ENCODE results near the gene SPRN.
"Not testable (repeated sequence)": the region's sequence is repeated elsewhere in the genome, so short reads cannot be mapped to it uniquely, and the experiment has no call there.

Gene SPRN

DNA sequence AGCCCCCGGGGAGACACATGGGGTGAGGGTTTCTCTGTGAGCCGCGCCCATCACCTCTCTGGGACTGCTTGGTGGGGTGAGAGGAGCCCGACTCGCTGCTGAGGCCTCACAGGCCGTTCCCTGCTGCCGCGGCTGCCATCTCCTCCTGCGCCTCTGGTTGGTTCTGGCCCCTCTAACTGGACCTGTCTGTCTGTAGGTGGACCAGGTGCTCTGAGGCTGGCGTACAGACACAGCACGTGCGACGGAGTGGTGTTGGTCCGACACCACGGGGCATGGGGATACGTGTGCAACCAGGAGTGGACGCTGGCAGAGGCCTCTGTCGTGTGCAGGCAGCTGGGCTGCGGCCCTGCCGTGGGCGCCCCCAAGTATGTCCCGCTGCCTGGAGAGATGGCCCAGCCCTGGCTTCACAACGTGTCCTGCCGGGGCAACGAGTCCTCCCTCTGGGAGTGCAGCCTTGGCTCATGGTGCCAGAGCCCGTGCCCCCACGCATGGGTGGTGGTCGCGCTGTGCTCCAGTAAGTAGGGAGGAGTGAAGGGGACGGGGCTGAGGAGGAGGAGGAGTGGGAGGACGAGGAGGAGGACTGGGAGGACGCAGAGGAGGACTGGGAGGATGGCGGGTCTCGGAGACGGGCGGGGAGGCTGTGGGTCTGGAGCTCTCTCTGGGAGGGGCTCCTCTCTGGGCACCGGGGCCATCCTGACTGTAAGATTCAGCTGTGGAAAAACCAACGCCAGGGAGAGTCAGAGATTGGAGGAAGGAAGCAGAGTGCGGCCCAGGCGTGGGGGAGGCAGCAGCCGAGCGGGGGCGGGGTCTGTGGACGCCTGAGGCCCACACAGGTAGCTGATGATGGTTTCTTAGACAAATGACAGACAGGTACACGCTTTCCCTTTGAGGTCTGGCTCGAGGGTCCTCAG, 31.9 kb upstream of the SPRN start:
- DNase-seq: no peak

DNA sequence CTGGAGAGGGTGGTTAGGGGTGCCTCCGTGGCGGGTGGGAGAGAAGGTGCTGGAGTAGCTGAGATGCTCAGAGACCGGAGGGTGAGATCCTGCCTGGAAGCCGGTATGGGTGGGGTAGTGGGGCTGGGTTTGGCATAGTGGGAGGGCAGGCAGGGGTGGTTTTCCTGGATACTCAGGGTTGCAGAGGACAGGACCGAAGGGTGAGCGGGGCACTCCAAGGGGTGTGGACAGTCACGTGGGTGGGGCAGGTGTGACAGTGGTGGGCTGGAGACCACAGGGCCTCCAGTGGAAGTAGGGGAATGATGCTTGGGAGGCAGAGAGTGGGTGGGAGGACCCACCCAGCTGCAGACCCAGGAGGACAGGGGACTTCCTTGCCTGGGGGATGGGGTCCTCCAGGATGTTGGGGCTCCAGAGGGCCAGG, 31.2 kb upstream of the SPRN start:
- no peak for DNase-seq

DNA sequence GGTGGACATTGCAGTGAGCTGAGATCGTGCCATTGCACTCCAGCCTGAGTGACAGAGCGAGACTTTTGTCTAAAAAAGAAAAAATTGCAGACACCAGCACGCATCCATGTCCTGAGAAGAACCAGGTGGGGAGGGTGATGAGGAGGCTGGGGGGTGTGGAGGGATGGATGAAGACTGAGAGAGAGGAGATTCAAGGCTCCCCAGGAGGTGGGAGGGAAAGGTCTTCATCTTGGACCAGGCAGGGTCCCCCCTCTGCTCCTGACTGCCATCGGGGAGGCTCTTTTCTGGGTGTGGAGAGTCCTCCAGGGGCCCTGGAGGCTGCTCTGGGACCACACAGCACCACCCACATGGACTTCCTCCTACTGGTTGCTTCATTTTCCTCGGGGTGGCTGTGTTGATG, 30.8 kb upstream of the SPRN start:
- no peak for DNase-seq

DNA sequence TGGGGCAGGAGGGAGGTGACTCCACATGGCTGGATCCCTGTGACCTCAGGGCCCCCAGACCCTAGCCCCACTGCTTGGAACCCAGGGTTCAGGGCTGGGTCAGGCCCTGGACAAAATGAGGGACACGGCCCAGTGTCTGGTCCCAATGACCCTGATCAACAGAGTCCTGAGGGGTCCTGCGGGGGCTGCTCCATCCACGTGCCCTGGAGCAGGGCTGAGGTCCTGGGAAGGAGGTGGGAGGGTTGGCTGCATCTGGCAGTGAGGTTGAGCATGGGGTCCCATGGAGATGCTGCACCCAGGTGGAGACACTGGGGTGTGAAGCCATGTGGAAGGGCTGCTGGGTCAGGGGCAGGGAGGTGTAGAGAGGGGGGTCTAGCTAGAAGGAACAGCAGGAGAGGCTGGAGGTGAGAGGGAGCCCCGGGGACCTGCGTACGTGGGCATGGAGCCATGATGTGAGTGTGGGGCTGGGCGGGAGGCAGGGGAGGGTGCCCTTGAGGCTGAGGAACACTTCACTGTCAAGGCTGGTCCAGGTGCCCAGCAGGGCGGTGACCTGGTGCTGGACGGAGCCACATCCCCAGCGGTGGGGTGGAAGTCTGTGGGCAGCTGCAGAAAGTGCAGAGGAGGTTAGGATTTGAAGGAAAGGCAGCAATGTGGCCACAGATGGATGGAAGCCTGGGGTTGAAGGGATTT, 29.9 kb upstream of the SPRN start:
- DNase-seq: no peak

GRCh38 chr10:133453516-133454203, 29.2 kb upstream of the SPRN start, which contains the start of gene SCART1:
TSS of gene SCART1 (plus strand) at chr10:133453945. CDS start at chr10:133453998, 53 bp downstream.
- no peak for DNase-seq

GRCh38 chr10:133452453-133452852, 28.0 kb upstream of the SPRN start:
- DNase-seq: no peak

DNA sequence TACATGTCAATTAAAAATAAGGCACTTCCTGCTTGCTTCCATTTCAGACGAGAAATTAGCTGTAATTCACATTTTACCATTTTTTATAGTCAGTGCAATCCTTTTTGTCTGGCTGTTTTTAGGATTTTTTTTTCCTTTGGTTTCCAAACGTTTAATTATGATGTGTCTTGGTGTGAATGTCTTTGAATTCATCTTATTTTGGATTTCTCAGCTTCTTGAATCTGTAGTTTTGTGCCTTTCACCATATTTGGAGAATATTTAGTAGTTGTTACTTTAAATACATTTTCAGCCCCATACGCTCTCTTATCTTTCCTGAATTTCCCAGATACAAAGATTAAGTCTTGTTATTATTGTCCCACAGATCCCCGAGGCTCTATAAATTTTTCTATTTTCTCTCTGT, 26.9 kb upstream of the SPRN start:
- no peak for DNase-seq

DNA sequence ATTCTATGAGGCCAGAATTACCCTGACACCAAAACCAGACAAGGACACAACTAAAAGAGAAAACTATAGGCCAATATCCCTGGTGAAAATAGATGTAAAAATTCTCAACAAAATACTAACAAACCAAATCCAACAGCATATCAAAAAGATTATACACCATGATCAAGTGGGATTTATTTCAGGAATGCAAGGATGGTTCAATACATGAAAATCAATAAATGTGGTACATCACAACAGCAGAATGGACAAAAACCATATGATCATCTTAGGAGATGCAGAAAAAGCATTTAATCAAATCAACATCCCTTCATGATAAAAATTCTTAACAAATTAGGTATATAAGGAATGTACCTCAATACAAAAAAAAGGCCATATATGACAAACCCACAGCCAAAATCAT, 23.7 kb upstream of the SPRN start:
- no peak for DNase-seq

DNA sequence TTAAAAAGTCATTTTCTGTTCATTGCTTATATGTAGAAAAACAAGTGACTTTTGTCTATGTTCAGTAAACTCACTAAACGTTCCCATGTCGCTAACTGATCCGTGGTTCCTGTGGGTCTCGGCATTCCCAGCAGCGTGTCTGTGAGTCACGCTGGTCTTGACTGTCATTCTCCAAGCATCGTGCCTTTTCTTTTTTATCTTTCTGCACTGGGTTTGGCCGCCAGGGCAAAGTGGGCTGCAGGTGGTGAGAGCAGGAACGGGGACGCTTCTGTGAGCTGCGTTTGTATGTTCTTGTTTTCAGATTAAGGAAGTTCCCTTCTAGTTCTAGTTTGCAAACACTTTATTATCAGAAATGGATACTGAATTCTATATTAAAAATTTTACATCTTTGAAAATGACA, 22.6 kb upstream of the SPRN start:
- DNase-seq: no peak

DNA sequence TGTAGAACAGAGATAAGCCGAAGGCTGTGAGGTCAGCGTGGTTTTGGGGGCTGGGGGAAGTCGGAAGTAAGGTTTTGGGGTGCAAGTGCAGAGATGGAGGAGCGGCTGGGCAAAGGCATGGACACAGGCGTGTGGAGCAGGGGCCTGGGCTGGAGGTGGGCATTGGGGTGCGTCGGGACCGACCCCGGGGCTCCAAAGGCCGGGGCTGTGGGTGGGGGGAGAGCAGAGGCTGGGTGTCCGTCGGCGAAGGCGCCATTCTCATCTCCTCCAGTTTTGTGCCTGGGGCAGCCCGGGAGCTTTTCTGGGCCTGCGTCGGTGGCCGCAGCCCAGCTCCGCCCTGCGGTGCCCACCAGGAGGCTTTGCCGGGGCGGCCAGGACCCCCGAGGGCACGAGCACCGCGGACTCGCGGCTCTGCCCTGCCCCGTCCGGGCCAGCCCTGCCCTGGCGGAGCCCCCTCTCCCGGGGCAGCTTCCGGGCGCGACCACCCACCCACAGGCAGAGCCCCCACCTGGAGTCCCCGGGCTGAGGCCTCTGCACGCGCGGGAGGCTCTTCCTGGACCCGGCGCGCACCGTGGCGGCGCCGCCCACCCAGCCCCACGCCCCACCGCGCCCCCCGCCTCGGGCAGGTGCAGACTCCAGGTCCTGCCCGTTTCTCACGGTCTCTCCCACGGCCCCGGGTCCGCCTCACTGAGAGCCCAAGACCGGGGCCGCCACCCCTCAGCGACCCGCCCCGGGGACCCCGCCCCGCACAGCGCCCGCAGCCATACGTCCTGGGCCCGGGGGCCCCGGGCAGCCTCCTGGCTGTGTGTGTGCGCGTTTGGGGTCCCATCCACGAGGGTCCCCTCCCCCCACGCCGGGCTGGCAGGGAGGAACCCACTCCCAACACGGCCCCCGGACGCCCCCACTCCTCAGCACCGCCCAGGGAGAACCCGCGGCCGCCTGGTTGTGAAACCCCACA, 21.6 kb upstream of the SPRN start:
- DNase-seq: no peak

- no peak for DNase-seq
Observed at GRCh38 chr10:133445268-133445732, 20.9 kb upstream of the SPRN start.

DNA sequence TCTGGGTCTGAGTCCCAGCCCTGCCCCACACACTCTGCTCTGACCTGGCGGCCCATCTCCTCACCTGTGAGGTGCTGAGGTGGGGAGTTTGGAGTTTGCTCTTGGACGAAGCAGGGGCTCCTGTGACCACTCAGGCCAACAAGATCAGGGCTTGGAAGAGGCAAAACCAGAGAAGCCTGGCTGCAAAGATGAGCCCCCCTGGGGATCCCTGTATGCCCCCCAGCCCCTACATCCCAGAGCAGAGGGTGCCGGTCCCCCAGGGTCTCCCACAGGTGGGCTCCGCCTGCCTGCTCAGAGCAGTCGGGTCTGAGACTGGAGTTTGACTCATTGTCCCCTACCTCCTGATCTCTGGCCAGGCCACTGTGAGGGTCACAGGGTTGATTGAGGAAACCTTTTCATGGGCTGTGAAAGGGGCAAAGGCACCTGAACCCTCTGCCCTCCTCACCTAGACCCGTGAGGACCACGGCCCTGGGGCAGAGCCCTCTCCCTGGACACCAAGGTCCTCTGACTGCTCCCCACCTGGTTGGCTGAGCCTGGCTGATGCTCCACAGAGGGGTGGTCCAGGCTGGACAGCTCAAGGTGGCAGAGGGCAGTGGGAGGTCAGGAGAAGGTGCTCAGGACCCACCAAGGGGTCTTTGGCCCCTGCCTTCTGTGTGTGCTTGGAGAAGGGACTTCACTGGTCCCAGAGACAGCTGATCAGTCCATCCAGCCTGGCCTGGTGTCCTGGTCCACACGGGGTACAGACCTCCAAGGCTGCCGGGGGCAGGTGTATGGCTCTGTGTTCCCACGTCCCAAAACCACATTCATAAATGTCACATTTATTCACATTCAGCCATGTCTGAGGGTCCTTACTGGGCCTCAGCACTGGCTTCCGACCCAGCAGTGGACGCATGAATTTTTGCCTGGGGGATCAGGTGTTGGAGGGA, 20.2 kb upstream of the SPRN start:
- DNase-seq: no peak

- no peak for DNase-seq
Observed at GRCh38 chr10:133442967-133443924, 18.8 kb upstream of the SPRN start.

DNA sequence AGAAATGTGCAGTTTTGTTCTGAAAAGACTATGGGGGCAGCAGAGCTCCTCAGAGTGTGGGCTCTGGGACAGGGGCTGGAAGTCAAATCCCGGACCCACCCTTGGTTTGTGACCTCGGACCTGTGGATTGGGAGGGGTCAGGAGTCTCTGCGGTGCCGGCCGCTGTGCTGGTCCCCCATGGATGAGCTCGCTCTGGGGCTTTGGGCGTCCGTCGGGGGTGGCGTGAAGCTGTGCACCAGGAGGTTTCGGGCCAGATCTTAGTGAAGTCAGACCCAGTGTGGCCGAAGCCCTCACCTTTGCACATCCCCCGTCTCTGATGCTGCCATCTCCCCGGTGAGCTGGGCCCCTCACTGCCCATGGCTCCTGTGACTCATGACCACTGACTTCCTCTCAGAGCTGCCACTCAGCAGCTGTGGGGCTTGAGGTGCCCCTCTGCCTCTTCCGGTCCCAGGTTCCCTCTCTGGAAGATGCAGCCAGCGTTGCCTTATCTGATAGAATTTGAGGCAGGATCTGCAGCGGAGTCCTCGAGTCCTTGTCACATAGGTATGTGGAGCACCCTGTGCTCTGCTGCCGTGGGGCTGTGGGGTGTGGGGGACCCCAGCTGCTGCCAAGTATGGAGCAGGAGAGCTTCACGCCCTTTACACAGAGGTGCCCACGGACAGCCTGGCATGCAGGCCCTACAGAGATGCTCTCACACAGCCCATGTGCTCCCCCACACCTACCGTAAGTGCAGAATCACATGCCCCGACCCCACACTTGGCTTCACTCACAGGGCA, 18.0 kb upstream of the SPRN start:
- no peak for DNase-seq

DNA sequence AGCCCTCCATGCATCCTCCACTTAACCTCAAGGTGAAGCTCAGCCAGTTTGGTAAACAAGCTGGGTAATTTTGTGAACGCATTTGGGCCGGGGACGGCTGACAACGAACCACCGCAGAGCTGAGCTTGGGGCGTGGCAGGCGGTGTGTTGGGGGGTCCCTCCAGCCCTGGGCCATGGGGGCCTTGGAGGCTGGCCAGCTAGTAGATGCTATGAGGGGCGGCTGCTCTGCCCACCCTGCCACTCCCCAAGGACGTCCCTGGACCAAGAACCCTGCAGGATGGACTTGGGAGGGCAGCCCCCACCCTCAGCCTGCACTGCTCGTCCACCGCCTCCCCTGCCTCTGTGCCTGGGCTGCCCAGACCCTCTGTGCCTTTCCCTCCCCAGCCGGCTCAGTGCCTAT, 17.4 kb upstream of the SPRN start:
- no peak for DNase-seq

GRCh38 chr10:133441356-133441755, 16.9 kb upstream of the SPRN start:
- not testable (repeated sequence) for DNase-seq

- no peak for DNase-seq
Observed at GRCh38 chr10:133440633-133441285, 16.3 kb upstream of the SPRN start.
